Measurements from ENCODE around the gene TPGS2. TPM values are rescaled to one million over a fixed set of nuclear protein-coding genes. Genes with fewer than 3 reads are reported as not detected.
"Not testable (repeated sequence)": the region's sequence is repeated elsewhere in the genome, so short reads cannot be mapped to it uniquely, and the experiment has no call there.

The TPGS2 gene
- total and polyA plus RNA-seq, 4 donors, result 69.9 to 83.2 (median 71.8) TPM

DNA sequence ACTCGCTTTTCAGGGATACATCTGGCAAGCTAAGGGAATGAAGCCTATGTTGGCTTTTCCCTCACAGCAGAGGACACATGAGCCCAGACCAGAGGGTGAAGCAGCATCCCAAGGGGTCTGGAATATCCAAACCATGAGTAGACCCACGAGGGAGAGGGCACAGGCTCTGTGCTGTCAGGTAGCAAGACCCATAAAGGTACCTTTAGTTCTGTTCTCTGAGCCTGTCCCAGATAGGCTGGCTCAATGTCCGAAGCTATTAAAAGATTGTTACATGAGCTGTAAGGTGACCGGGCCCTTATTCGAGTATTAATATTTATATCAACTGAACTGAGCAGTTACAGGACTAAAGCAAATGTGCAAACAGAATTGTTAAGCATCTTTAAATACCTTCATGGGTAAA lies 52.2 kb downstream of the TPGS2 start:
- Histone ChIP-seq H3K27me3 (ENCODE audit: control insufficient read depth in 1 of 2, insufficient read depth in 2 of 2, low read length in 1 of 2) (no peaks in the 10 kb centered on the region), H3K9me3 (ENCODE audit: control insufficient read depth, low read length) (no peaks in the 10 kb centered on the region), H3K36me3 (ENCODE audit: control insufficient read depth in 1 of 2, insufficient read depth in 2 of 2, low read length in 1 of 2) (peaks cover 0 to 6% of the 10 kb centered on the region in 2 donors), H3K4me3 (ENCODE audit: low read length in 2 of 2) (no peak overlapping the region), H3K4me1 (ENCODE audit: control insufficient read depth in 1 of 2, insufficient read depth in 2 of 2, low read length in 2 of 2) (no peaks in the 10 kb centered on the region), H3K27ac (ENCODE audit: low read depth in 1 of 2, low read length in 2 of 2) (no peak overlapping the region)
- ATAC-seq (ENCODE audit: low FRiP score) (no peak), DNase-seq (no peak)
- 92 to 94% methylated on average over 5 of the region's 5 CpGs for WGBS, 2 donors
- intact Hi-C loops (cut with DNase I), result no loop called here

DNA sequence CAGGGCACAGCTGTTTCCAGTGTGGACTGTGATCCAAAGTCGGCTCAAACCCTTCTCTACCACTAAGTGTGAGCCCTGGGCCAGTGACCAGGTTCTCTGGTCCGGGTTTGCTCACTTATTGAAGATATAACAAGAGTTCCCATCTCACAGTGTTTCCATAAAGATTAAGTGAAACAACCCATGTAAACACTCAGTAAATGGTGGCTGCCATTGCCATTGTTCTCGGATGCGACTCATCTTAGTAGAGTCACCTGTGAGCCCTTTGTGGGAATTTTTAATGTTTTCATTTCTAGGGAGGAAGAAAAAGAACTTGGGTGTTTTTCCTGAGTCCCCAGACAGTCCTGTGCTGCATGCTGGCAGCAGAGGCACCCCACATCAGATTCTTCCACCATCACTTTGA lies 53.4 kb downstream of the TPGS2 start:
- Histone ChIP-seq H3K27ac (ENCODE audit: low read depth in 1 of 2, low read length in 2 of 2) (no peak overlapping the region), H3K4me1 (ENCODE audit: control insufficient read depth in 1 of 2, insufficient read depth in 2 of 2, low read length in 2 of 2) (no peaks in the 10 kb centered on the region), H3K4me3 (ENCODE audit: low read length in 2 of 2) (no peak overlapping the region), H3K9me3 (ENCODE audit: control insufficient read depth, low read length) (no peaks in the 10 kb centered on the region), H3K27me3 (ENCODE audit: control insufficient read depth in 1 of 2, insufficient read depth in 2 of 2, low read length in 1 of 2) (no peaks in the 10 kb centered on the region), H3K36me3 (ENCODE audit: control insufficient read depth in 1 of 2, insufficient read depth in 2 of 2, low read length in 1 of 2) (peaks cover 0 to 6% of the 10 kb centered on the region in 2 donors)
- ATAC-seq (ENCODE audit: low FRiP score) (no peak), DNase-seq (no peak)
- 92 to 93% methylated on average over 4 of the region's 4 CpGs for WGBS, 2 donors
- intact Hi-C loops (cut with DNase I), result no loop called here

DNA sequence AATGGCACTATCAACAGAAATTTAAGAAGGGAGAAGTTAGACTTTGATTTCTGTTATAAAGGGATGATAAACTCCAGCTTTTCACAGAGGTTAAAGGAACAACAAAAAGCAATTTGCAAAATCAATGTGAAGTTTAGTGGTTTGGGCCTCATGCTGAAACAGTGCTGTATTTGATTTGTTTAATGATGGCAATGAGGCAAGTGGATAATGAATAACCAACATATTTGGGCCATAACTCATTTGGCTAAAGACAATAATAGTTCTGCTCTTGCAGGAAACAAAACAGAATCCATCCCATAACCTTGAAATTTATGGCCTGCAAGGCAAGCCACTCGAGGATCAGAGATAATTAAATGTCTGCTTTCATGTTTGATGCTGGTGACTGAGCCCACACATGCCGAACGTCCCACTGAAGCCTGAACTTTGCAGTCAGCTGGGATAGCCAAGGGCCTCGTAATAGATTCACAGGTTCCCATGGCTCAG lies 56.5 kb downstream of the TPGS2 start:
- Histone ChIP-seq H3K36me3 (ENCODE audit: control insufficient read depth in 1 of 2, insufficient read depth in 2 of 2, low read length in 1 of 2) (no peaks in the 10 kb centered on the region), H3K4me3 (ENCODE audit: low read length in 2 of 2) (no peak overlapping the region), H3K27ac (ENCODE audit: low read depth in 1 of 2, low read length in 2 of 2) (no peak overlapping the region), H3K4me1 (ENCODE audit: control insufficient read depth in 1 of 2, insufficient read depth in 2 of 2, low read length in 2 of 2) (no peaks in the 10 kb centered on the region), H3K9me3 (ENCODE audit: control insufficient read depth, low read length) (no peaks in the 10 kb centered on the region), H3K27me3 (ENCODE audit: control insufficient read depth in 1 of 2, insufficient read depth in 2 of 2, low read length in 1 of 2) (no peaks in the 10 kb centered on the region)
- ATAC-seq (ENCODE audit: low FRiP score), result no peak
- intact Hi-C loops (cut with DNase I), result loop anchor here in 1 of 2 donors (5.0 kb wide), 1 partner anchor 35 kb away; no protein-coding TSS in a partner anchor
- no peak for DNase-seq
- WGBS, 2 donors, result 84 to 86% methylated on average over 4 of the region's 4 CpGs

DNA sequence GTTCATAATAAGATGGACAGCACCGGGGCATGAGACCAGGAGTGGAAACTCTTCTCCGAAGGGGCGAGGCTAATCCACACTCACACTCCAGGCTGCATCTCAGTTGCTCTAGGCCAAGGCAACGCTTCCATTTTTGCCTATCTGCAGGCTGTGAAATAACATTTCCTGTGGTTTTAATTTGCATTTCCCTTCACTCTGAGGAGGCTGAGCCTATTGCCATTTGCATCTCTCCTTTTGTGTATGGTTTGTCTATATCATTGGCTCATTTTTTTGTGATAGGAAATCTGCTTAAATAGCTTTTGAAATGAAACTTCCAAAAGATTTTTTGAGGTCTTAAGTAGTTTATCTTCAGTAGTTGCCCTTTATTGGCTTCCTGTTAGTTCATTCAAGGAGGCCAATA lies 57.6 kb downstream of the TPGS2 start:
- Histone ChIP-seq H3K27ac (ENCODE audit: low read depth in 1 of 2, low read length in 2 of 2) (no peak overlapping the region), H3K9me3 (ENCODE audit: control insufficient read depth, low read length) (no peaks in the 10 kb centered on the region), H3K27me3 (ENCODE audit: control insufficient read depth in 1 of 2, insufficient read depth in 2 of 2, low read length in 1 of 2) (no peaks in the 10 kb centered on the region), H3K36me3 (ENCODE audit: control insufficient read depth in 1 of 2, insufficient read depth in 2 of 2, low read length in 1 of 2) (no peaks in the 10 kb centered on the region), H3K4me3 (ENCODE audit: low read length in 2 of 2) (no peak overlapping the region), H3K4me1 (ENCODE audit: control insufficient read depth in 1 of 2, insufficient read depth in 2 of 2, low read length in 2 of 2) (no peaks in the 10 kb centered on the region)
- intact Hi-C loops (cut with DNase I), result loop anchor here (2.0 to 5.0 kb wide), 2 partner anchors 36 to 38 kb away; no protein-coding TSS in a partner anchor
- 88 to 92% methylated on average over 4 of the region's 4 CpGs for WGBS, 2 donors
- ATAC-seq (ENCODE audit: low FRiP score) (no peak), DNase-seq (no peak)

DNA sequence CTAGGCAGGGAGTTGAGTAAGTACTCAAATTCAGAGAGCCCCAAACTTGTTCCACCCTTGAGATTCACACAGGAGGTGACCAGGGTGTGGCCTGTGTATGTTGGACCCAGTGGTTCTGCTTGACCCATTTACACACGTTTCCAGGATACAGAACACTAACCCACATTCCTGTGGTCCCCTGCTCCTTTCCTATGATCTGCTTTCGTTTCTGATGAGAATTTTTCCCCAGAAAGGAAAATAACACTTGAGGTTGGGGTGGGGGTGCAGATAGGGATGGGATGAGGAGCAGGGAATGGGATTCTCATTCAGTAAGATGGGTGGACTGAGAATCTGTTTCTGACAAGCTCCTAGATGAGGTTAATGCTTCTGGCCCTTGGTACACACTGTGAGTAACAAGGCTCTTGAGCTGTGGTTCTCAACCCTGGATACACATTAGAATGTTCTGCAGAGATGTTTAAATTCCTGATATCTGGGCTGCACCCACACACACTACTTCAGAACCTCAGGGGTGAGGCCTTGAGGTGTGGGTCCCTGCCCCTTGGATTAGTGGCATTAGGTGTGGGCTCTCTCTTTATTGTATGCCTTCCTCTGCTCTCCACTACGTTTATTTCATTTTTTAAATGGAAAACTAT lies 58.4 kb downstream of the TPGS2 start:
- WGBS, 2 donors, result 75 to 80% methylated on average over 3 of the region's 3 CpGs
- H3K9me3 ChIP-seq (ENCODE audit: control insufficient read depth, low read length), result no peaks in the 10 kb centered on the region
- intact Hi-C loops (cut with DNase I), result loop anchor here (2.0 to 5.0 kb wide), 2 partner anchors 37 to 38 kb away; no protein-coding TSS in a partner anchor

DNA sequence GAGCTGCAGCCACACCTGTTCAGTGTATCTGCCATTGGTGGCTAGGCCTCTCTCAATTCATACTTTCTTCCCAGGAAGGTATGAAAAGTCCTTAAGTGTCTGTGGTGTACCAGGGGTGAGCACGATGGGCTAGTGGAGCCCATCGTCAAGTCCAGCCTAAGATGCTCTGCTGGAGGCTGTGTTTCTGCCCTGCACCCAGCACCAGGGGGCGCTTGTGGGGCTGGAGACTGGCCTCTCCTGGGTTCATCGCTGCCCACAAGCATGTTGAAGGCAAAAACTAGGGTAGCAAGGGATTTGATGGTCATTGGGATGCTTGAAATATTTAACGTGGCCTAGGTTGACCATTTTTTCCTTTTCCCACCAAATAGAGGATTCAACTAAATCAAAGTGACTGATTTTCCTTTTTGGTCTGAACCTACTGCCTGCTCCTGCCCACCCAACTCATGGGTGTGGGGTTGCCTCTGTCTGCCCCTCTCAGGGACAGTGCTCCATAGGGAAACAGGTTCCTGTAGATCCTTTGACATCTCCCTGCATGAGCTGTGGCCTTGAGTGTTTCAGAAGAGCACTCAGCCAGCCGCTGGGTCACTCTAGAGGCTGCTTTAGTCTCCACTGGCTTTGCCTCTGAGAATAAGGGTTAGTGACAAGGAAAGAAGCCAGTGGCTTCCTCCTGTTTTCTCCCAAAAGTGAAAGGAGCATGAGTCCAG lies 59.0 kb downstream of the TPGS2 start:
- WGBS, 2 donors, result 81 to 84% methylated on average over 6 of the region's 6 CpGs
- H3K4me3 ChIP-seq (ENCODE audit: low read length in 2 of 2), result no peak overlapping the region
- no peaks in the 10 kb centered on the region for H3K36me3 ChIP-seq (ENCODE audit: control insufficient read depth in 1 of 2, insufficient read depth in 2 of 2, low read length in 1 of 2)
- no peaks in the 10 kb centered on the region for H3K4me1 ChIP-seq (ENCODE audit: control insufficient read depth in 1 of 2, insufficient read depth in 2 of 2, low read length in 2 of 2)
- H3K27me3 ChIP-seq (ENCODE audit: control insufficient read depth in 1 of 2, insufficient read depth in 2 of 2, low read length in 1 of 2), result no peaks in the 10 kb centered on the region
- no peaks in the 10 kb centered on the region for H3K9me3 ChIP-seq (ENCODE audit: control insufficient read depth, low read length)
- no peak overlapping the region for H3K27ac ChIP-seq (ENCODE audit: low read depth in 1 of 2, low read length in 2 of 2)
- ATAC-seq (ENCODE audit: low FRiP score), result no peak
- intact Hi-C loops (cut with DNase I), result loop anchor here (2.0 to 5.0 kb wide), 2 partner anchors 38 to 39 kb away; no protein-coding TSS in a partner anchor
- DNase-seq, result no peak

More for the DNA sequence above, 58.4 kb downstream of the TPGS2 start:
- Histone ChIP-seq H3K36me3 (ENCODE audit: control insufficient read depth in 1 of 2, insufficient read depth in 2 of 2, low read length in 1 of 2) (no peaks in the 10 kb centered on the region), H3K27ac (ENCODE audit: low read depth in 1 of 2, low read length in 2 of 2) (no peak overlapping the region), H3K4me1 (ENCODE audit: control insufficient read depth in 1 of 2, insufficient read depth in 2 of 2, low read length in 2 of 2) (no peaks in the 10 kb centered on the region), H3K27me3 (ENCODE audit: control insufficient read depth in 1 of 2, insufficient read depth in 2 of 2, low read length in 1 of 2) (no peaks in the 10 kb centered on the region), H3K4me3 (ENCODE audit: low read length in 2 of 2) (no peak overlapping the region)
- DNase-seq, result no peak
- ATAC-seq (ENCODE audit: low FRiP score), result no peak

DNA sequence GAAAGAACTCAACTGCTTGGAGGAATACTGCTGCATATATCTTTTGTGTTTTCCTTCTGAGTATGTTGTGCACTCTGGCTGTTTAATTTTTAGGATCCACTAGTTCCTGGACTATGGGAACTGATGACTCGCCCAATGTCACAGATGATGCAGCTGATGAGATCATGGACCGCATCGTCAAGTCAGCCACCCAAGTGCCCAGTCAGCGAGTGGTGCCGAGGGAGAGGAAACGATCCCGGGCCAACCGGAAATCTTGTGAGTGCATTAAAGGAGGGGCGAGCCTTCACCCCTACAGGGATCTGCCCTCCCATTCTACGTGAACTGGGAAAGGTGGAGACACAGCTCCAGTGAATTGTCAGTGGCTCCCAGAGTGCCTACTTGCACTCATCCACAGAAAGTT lies 59.6 kb downstream of the TPGS2 start:
- no peak for DNase-seq
- H3K9me3 ChIP-seq (ENCODE audit: control insufficient read depth, low read length), result peaks cover 2% of the 10 kb centered on the region
- H3K4me1 ChIP-seq (ENCODE audit: control insufficient read depth in 1 of 2, insufficient read depth in 2 of 2, low read length in 2 of 2), result no peaks in the 10 kb centered on the region
- intact Hi-C loops (cut with DNase I), result no loop called here
- peaks cover 0 to 1% of the 10 kb centered on the region in 2 donors for H3K27me3 ChIP-seq (ENCODE audit: control insufficient read depth in 1 of 2, insufficient read depth in 2 of 2, low read length in 1 of 2)
- H3K4me3 ChIP-seq (ENCODE audit: low read length in 2 of 2), result no peak overlapping the region
- H3K36me3 ChIP-seq (ENCODE audit: control insufficient read depth in 1 of 2, insufficient read depth in 2 of 2, low read length in 1 of 2), result no peaks in the 10 kb centered on the region
- no peak overlapping the region for H3K27ac ChIP-seq (ENCODE audit: low read depth in 1 of 2, low read length in 2 of 2)
- WGBS, 2 donors, result 95 to 97% methylated on average over 10 of the region's 10 CpGs
- ATAC-seq (ENCODE audit: low FRiP score), result no peak

DNA sequence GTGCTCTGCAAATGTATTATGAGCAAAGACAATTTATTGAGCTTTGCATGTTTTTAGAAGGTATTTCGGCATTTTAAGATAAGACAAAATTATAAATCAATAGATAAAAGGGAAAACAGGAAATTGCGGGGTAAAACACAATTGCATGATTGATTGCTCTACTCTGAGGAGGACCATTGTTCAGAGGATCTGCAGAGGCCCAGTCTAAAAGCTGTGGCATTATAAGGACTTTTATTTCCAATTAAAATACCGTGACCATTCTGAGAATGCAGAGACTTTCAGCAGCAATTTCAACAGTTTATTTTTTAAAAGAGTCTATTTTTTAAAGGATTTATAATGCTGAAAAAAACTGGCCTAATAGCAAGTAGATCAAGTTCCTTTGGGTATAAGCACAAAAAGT lies 62.0 kb downstream of the TPGS2 start:
- ATAC-seq (ENCODE audit: low FRiP score), result no peak
- H3K36me3 ChIP-seq (ENCODE audit: control insufficient read depth in 1 of 2, insufficient read depth in 2 of 2, low read length in 1 of 2), result peaks cover 0 to 2% of the 10 kb centered on the region in 2 donors
- peaks cover 2% of the 10 kb centered on the region for H3K9me3 ChIP-seq (ENCODE audit: control insufficient read depth, low read length)
- intact Hi-C loops (cut with DNase I), result no loop called here
- no peak overlapping the region for H3K4me3 ChIP-seq (ENCODE audit: low read length in 2 of 2)
- no peaks in the 10 kb centered on the region for H3K4me1 ChIP-seq (ENCODE audit: control insufficient read depth in 1 of 2, insufficient read depth in 2 of 2, low read length in 2 of 2)
- H3K27ac ChIP-seq (ENCODE audit: low read depth in 1 of 2, low read length in 2 of 2), result no peak overlapping the region
- DNase-seq, result no peak
- 28 to 29% methylated on average over 3 of the region's 3 CpGs for WGBS, 2 donors
- peaks cover 0 to 1% of the 10 kb centered on the region in 2 donors for H3K27me3 ChIP-seq (ENCODE audit: control insufficient read depth in 1 of 2, insufficient read depth in 2 of 2, low read length in 1 of 2)

DNA sequence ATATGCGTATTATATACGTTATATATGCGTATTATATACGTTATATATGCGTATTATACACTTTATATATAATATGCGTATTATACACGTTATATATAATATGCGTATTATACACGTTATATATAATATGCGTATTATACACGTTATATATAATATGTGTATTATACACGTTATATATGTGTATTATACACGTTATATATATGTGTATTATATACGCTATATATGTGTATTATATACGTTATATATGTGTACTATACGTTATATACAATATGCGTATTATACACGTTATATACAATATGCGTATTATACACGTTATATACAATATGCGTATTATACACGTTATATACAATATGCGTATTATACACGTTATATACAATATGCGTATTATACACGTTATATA lies 65.8 kb downstream of the TPGS2 start:
- 94 to 96% methylated on average over 23 to 25 of the region's 26 CpGs for WGBS, 2 donors
- H3K36me3 ChIP-seq (ENCODE audit: control insufficient read depth in 1 of 2, insufficient read depth in 2 of 2, low read length in 1 of 2); H3K4me3 ChIP-seq (ENCODE audit: low read length in 2 of 2); ATAC-seq (ENCODE audit: low FRiP score); H3K4me1 ChIP-seq (ENCODE audit: control insufficient read depth in 1 of 2, insufficient read depth in 2 of 2, low read length in 2 of 2); intact Hi-C loops (cut with DNase I); H3K27me3 ChIP-seq (ENCODE audit: control insufficient read depth in 1 of 2, insufficient read depth in 2 of 2, low read length in 1 of 2); H3K27ac ChIP-seq (ENCODE audit: low read depth in 1 of 2, low read length in 2 of 2); H3K9me3 ChIP-seq (ENCODE audit: control insufficient read depth, low read length); DNase-seq: not testable (repeated sequence)
